ENCODE measurements around the gene HS6ST2. TPM values are rescaled to one million over a fixed set of nuclear protein-coding genes. Genes with fewer than 3 reads are reported as not detected.

The HS6ST2 gene
- total and polyA plus RNA-seq, 4 donors = 11.4 to 73.1 (median 53.1) TPM

GRCh38 chrX:132652871-132653270, 305.6 kb downstream of the HS6ST2 start:
- DNase-seq (ENCODE audit: low read depth in 4 of 6, low spot score in 6 of 6) = no peak
- Histone ChIP-seq H3K27ac (ENCODE audit: low read depth, low read length) (no peak overlapping the region), H3K36me3 (ENCODE audit: control insufficient read depth, insufficient read depth, low read length) (no peaks in the 10 kb centered on the region), H3K4me3 (ENCODE audit: low read depth, low read length) (no peak overlapping the region), H3K9me3 (ENCODE audit: control insufficient read depth, insufficient read depth, low read length) (no peaks in the 10 kb centered on the region), H3K4me1 (ENCODE audit: control insufficient read depth, insufficient read depth, low read length) (no peaks in the 10 kb centered on the region), H3K27me3 (ENCODE audit: control insufficient read depth, insufficient read depth, low read length) (peaks cover 18% of the 10 kb centered on the region)
- no CpG with 5 or more reads among the region's 4 CpGs for WGBS (ENCODE audit: insufficient coverage)

DNA sequence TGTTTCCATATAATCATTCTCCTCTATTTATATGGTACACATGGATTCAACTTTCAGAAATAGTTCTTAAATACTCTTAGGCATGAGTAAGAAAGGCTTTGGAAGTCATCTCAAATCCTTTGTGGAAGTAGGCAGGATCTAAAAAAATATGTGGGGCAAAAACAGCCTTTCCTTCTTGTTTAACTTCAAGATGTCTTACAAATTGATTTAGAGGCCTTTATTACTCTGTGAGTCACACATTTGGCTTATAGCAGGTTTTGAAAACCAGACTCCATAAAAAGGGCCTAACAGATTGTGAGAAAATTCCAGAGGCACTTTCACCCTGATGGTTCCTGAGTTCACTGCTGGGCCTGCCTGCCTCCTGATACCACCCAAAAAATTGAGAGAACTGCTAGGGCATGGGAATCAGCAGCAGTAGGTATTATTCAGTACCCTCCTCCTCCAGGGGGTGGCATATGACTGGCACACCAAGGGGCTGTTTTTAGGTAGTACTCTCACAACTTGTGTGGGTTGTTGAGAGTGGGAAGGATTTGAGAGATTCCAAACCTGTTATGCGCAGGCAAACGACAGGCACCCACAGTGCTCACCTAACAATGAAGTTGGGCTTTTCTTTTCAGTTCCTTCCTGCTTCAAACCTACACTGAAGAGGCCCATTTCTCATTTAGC, 306.9 kb downstream of the HS6ST2 start:
- 72% methylated on average over 2 of the region's 2 CpGs for WGBS (ENCODE audit: insufficient coverage)
- no peak for DNase-seq (ENCODE audit: low read depth in 4 of 6, low spot score in 6 of 6)
- Histone ChIP-seq H3K27ac (ENCODE audit: low read depth, low read length) (no peak overlapping the region), H3K27me3 (ENCODE audit: control insufficient read depth, insufficient read depth, low read length) (peaks cover 18% of the 10 kb centered on the region), H3K36me3 (ENCODE audit: control insufficient read depth, insufficient read depth, low read length) (no peaks in the 10 kb centered on the region), H3K9me3 (ENCODE audit: control insufficient read depth, insufficient read depth, low read length) (no peaks in the 10 kb centered on the region), H3K4me3 (ENCODE audit: low read depth, low read length) (no peak overlapping the region), H3K4me1 (ENCODE audit: control insufficient read depth, insufficient read depth, low read length) (no peaks in the 10 kb centered on the region)

GRCh38 chrX:132648895-132649294, 309.5 kb downstream of the HS6ST2 start:
- Histone ChIP-seq H3K36me3 (ENCODE audit: control insufficient read depth, insufficient read depth, low read length) (no peaks in the 10 kb centered on the region), H3K27ac (ENCODE audit: low read depth, low read length) (no peak overlapping the region), H3K27me3 (ENCODE audit: control insufficient read depth, insufficient read depth, low read length) (peaks cover 21% of the 10 kb centered on the region), H3K4me1 (ENCODE audit: control insufficient read depth, insufficient read depth, low read length) (no peaks in the 10 kb centered on the region), H3K9me3 (ENCODE audit: control insufficient read depth, insufficient read depth, low read length) (no peaks in the 10 kb centered on the region), H3K4me3 (ENCODE audit: low read depth, low read length) (no peak overlapping the region)
- DNase-seq (ENCODE audit: low read depth in 4 of 6, low spot score in 6 of 6) = no peak
- WGBS (ENCODE audit: insufficient coverage) = no CpG with 5 or more reads among the region's 3 CpGs

DNA sequence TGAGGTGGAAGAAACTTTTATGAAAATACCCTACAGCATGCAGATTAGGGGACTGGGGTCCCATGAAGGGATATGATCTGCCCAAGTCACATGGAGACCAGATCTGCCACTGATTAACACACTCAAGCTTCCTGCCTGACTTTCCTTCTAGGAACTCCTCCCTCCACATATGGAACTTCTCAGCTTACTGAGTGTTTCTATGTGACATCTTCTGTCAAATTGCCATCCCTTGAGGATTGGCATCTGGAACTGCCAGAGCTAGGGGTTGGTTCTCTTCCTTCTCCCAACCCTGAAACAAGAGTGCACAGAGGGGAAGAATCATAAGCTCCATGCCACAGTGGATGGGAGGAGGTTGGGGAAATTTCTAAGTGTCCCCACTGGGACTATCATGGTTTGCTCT, 319.0 kb downstream of the HS6ST2 start:
- Histone ChIP-seq H3K27me3 (ENCODE audit: control insufficient read depth, insufficient read depth, low read length) (peaks cover 6% of the 10 kb centered on the region), H3K9me3 (ENCODE audit: control insufficient read depth, insufficient read depth, low read length) (no peaks in the 10 kb centered on the region), H3K4me3 (ENCODE audit: low read depth, low read length) (no peak overlapping the region), H3K36me3 (ENCODE audit: control insufficient read depth, insufficient read depth, low read length) (no peaks in the 10 kb centered on the region), H3K27ac (ENCODE audit: low read depth, low read length) (no peak overlapping the region), H3K4me1 (ENCODE audit: control insufficient read depth, insufficient read depth, low read length) (no peaks in the 10 kb centered on the region)
- DNase-seq (ENCODE audit: low read depth in 4 of 6, low spot score in 6 of 6) = no peak

- Histone ChIP-seq H3K27ac (ENCODE audit: low read depth, low read length) (no peak overlapping the region), H3K36me3 (ENCODE audit: control insufficient read depth, insufficient read depth, low read length) (no peaks in the 10 kb centered on the region), H3K4me3 (ENCODE audit: low read depth, low read length) (no peak overlapping the region), H3K27me3 (ENCODE audit: control insufficient read depth, insufficient read depth, low read length) (peaks cover 6% of the 10 kb centered on the region), H3K9me3 (ENCODE audit: control insufficient read depth, insufficient read depth, low read length) (no peaks in the 10 kb centered on the region), H3K4me1 (ENCODE audit: control insufficient read depth, insufficient read depth, low read length) (no peaks in the 10 kb centered on the region)
- WGBS (ENCODE audit: insufficient coverage) = 38% methylated on average over 1 of the region's 1 CpG
- DNase-seq (ENCODE audit: low read depth in 4 of 6, low spot score in 6 of 6) = no peak
Observed at GRCh38 chrX:132638313-132638712, 320.1 kb downstream of the HS6ST2 start.

DNA sequence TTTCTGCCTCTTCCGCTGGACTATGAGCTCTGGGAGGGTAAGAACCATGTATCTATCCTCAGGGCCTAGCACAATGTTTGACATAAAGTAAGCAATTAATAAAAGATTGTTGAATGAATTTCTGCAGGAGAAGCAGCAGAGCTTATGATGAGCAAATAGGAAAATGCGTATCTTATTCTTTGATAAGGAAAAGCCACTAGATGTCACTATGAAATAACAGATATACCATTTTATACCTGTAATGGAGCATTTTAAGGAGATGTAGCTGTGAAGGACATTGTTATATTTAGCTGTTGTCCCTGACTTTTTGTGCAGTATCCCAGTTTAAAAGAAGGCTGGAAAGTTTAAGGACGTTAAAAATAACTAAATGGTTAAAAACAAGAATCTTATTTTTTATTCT, 322.3 kb downstream of the HS6ST2 start:
- no CpG with 5 or more reads among the region's 3 CpGs for WGBS (ENCODE audit: insufficient coverage)
- H3K27me3 ChIP-seq (ENCODE audit: control insufficient read depth, insufficient read depth, low read length) = peaks cover 6% of the 10 kb centered on the region

GRCh38 chrX:132634521-132634920, 323.9 kb downstream of the HS6ST2 start:
- Histone ChIP-seq H3K36me3 (ENCODE audit: control insufficient read depth, insufficient read depth, low read length) (no peaks in the 10 kb centered on the region), H3K27me3 (ENCODE audit: control insufficient read depth, insufficient read depth, low read length) (peaks cover 5% of the 10 kb centered on the region), H3K4me1 (ENCODE audit: control insufficient read depth, insufficient read depth, low read length) (no peaks in the 10 kb centered on the region), H3K9me3 (ENCODE audit: control insufficient read depth, insufficient read depth, low read length) (no peaks in the 10 kb centered on the region), H3K4me3 (ENCODE audit: low read depth, low read length) (no peak overlapping the region), H3K27ac (ENCODE audit: low read depth, low read length) (no peak overlapping the region)
- DNase-seq (ENCODE audit: low read depth in 4 of 6, low spot score in 6 of 6) = no peak
- WGBS (ENCODE audit: insufficient coverage) = 44% methylated on average over 1 of the region's 1 CpG

More for the DNA sequence above, 322.3 kb downstream of the HS6ST2 start:
- Histone ChIP-seq H3K9me3 (ENCODE audit: control insufficient read depth, insufficient read depth, low read length) (no peaks in the 10 kb centered on the region), H3K4me1 (ENCODE audit: control insufficient read depth, insufficient read depth, low read length) (no peaks in the 10 kb centered on the region), H3K36me3 (ENCODE audit: control insufficient read depth, insufficient read depth, low read length) (no peaks in the 10 kb centered on the region), H3K27ac (ENCODE audit: low read depth, low read length) (no peak overlapping the region), H3K4me3 (ENCODE audit: low read depth, low read length) (no peak overlapping the region)
- DNase-seq (ENCODE audit: low read depth in 4 of 6, low spot score in 6 of 6) = peak in 2 of 6 donors; percentile 25 to 66

DNA sequence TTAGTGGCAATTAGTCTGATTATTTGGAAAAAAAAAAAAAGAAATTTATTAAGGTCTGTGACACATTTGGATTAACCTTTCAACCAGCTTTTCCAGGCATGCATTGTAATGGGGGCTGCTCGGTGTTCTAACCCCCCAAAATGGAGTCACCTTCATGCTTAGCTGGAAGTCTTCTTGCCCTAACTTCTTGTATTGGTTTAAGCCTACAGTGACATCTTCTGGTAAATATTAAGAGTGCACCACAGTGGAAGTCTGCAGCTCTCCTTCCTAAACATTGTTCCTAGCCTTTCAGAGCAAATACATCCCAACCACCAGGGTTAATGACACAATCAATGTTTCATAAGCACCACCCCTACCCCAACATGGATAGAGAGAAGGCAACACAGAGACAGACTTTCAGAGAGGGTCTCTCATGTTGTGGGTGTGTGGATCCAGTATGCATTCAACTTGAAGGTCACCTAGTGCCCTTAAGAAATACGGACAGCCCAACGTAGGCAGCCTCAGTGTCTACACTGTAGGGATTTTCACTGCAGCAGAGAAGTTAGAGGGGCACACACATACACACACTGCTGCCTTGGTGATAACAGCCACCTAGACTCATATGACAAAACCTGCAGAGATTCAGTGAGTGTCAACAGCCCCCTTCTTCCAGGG, 326.7 kb downstream of the HS6ST2 start:
- H3K4me1 ChIP-seq (ENCODE audit: control insufficient read depth, insufficient read depth, low read length) = no peaks in the 10 kb centered on the region
- WGBS (ENCODE audit: insufficient coverage) = 60% methylated on average over 1 of the region's 3 CpGs
- peak in 2 of 6 donors; percentile 63 to 72 for DNase-seq (ENCODE audit: low read depth in 4 of 6, low spot score in 6 of 6)

GRCh38 chrX:132624466-132624865, 334.0 kb downstream of the HS6ST2 start:
- no peak for DNase-seq (ENCODE audit: low read depth in 4 of 6, low spot score in 6 of 6)
- H3K36me3 ChIP-seq (ENCODE audit: control insufficient read depth, insufficient read depth, low read length) = no peaks in the 10 kb centered on the region
- H3K27ac ChIP-seq (ENCODE audit: low read depth, low read length) = no peak overlapping the region
- 61% methylated on average over 3 of the region's 5 CpGs for WGBS (ENCODE audit: insufficient coverage)
- H3K4me3 ChIP-seq (ENCODE audit: low read depth, low read length) = no peak overlapping the region
- no peaks in the 10 kb centered on the region for H3K4me1 ChIP-seq (ENCODE audit: control insufficient read depth, insufficient read depth, low read length)
- H3K9me3 ChIP-seq (ENCODE audit: control insufficient read depth, insufficient read depth, low read length) = no peaks in the 10 kb centered on the region
- H3K27me3 ChIP-seq (ENCODE audit: control insufficient read depth, insufficient read depth, low read length) = peaks cover 20% of the 10 kb centered on the region

More for the DNA sequence above, 326.7 kb downstream of the HS6ST2 start:
- H3K4me3 ChIP-seq (ENCODE audit: low read depth, low read length) = no peak overlapping the region
- no peak overlapping the region for H3K27ac ChIP-seq (ENCODE audit: low read depth, low read length)
- H3K9me3 ChIP-seq (ENCODE audit: control insufficient read depth, insufficient read depth, low read length) = no peaks in the 10 kb centered on the region
- H3K36me3 ChIP-seq (ENCODE audit: control insufficient read depth, insufficient read depth, low read length) = no peaks in the 10 kb centered on the region
- H3K27me3 ChIP-seq (ENCODE audit: control insufficient read depth, insufficient read depth, low read length) = peaks cover 4% of the 10 kb centered on the region

- Histone ChIP-seq H3K27ac (ENCODE audit: low read depth, low read length) (no peak overlapping the region), H3K9me3 (ENCODE audit: control insufficient read depth, insufficient read depth, low read length) (no peaks in the 10 kb centered on the region), H3K27me3 (ENCODE audit: control insufficient read depth, insufficient read depth, low read length) (peaks cover 18% of the 10 kb centered on the region), H3K4me3 (ENCODE audit: low read depth, low read length) (no peak overlapping the region), H3K36me3 (ENCODE audit: control insufficient read depth, insufficient read depth, low read length) (no peaks in the 10 kb centered on the region), H3K4me1 (ENCODE audit: control insufficient read depth, insufficient read depth, low read length) (no peaks in the 10 kb centered on the region)
- 43% methylated on average over 1 of the region's 3 CpGs for WGBS (ENCODE audit: insufficient coverage)
- DNase-seq (ENCODE audit: low read depth in 4 of 6, low spot score in 6 of 6) = peak in 1 of 6 donors; percentile 6
Observed at GRCh38 chrX:132623942-132624341, 334.5 kb downstream of the HS6ST2 start.
